ENCODE results near the gene RALGAPA2.

RALGAPA2 gene

GRCh38 chr20:20712474-20713243, at the start of gene RALGAPA2:
Gene RALGAPA2, minus strand, starts transcription at chr20:20712644. Its CDS starts 164 bp downstream, at chr20:20712480.
- DNase-seq (ENCODE audit: low spot score) = peak; percentile 99

GRCh38 chr20:20761301-20761700, 48.9 kb upstream of the RALGAPA2 start:
- DNase-seq (ENCODE audit: low spot score) = no peak

GRCh38 chr20:20759132-20759531, 46.7 kb upstream of the RALGAPA2 start:
- DNase-seq (ENCODE audit: low spot score) = no peak

- no peak for DNase-seq (ENCODE audit: low spot score)
Observed at GRCh38 chr20:20755674-20756319, 43.4 kb upstream of the RALGAPA2 start.

GRCh38 chr20:20755231-20755630, 42.8 kb upstream of the RALGAPA2 start:
- DNase-seq (ENCODE audit: low spot score) = no peak

GRCh38 chr20:20754714-20755113, 42.3 kb upstream of the RALGAPA2 start:
- DNase-seq (ENCODE audit: low spot score) = no peak

GRCh38 chr20:20752712-20753111, 40.3 kb upstream of the RALGAPA2 start:
- no peak for DNase-seq (ENCODE audit: low spot score)

- DNase-seq (ENCODE audit: low spot score) = no peak
Observed at GRCh38 chr20:20747298-20747697, 34.9 kb upstream of the RALGAPA2 start.

GRCh38 chr20:20744170-20744725, 31.8 kb upstream of the RALGAPA2 start:
- no peak for DNase-seq (ENCODE audit: low spot score)

- DNase-seq (ENCODE audit: low spot score) = peak; percentile 80
Observed at GRCh38 chr20:20743511-20744169, 31.2 kb upstream of the RALGAPA2 start.

- no peak for DNase-seq (ENCODE audit: low spot score)
Observed at GRCh38 chr20:20741087-20742045, 28.9 kb upstream of the RALGAPA2 start.

- DNase-seq (ENCODE audit: low spot score) = no peak
Observed at GRCh38 chr20:20740541-20740940, 28.1 kb upstream of the RALGAPA2 start.

GRCh38 chr20:20737158-20737557, 24.7 kb upstream of the RALGAPA2 start:
- no peak for DNase-seq (ENCODE audit: low spot score)

GRCh38 chr20:20736303-20736702, 23.9 kb upstream of the RALGAPA2 start:
- DNase-seq (ENCODE audit: low spot score) = no peak

GRCh38 chr20:20734475-20734948, 22.1 kb upstream of the RALGAPA2 start:
- peak; percentile 55 for DNase-seq (ENCODE audit: low spot score)

GRCh38 chr20:20733943-20734342, 21.5 kb upstream of the RALGAPA2 start:
- no peak for DNase-seq (ENCODE audit: low spot score)

GRCh38 chr20:20732641-20733040, 20.2 kb upstream of the RALGAPA2 start:
- DNase-seq (ENCODE audit: low spot score) = no peak

- no peak for DNase-seq (ENCODE audit: low spot score)
Observed at GRCh38 chr20:20731945-20732296, 19.5 kb upstream of the RALGAPA2 start.

GRCh38 chr20:20731000-20731944, 18.8 kb upstream of the RALGAPA2 start:
- DNase-seq (ENCODE audit: low spot score) = no peak

- DNase-seq (ENCODE audit: low spot score) = no peak
Observed at GRCh38 chr20:20729563-20729962, 17.1 kb upstream of the RALGAPA2 start.
